ENCODE measurements around the gene TUBAL3. TPM values are rescaled to one million over a fixed set of nuclear protein-coding genes. Genes with fewer than 3 reads are reported as not detected.

The TUBAL3 gene
- total and polyA plus RNA-seq, 9 of the 15 experiments (the other 6 are each of a cell fraction or from before 2014, with no cell fraction given), result 5.5 to 10.1 (median 6.9) TPM

DNA sequence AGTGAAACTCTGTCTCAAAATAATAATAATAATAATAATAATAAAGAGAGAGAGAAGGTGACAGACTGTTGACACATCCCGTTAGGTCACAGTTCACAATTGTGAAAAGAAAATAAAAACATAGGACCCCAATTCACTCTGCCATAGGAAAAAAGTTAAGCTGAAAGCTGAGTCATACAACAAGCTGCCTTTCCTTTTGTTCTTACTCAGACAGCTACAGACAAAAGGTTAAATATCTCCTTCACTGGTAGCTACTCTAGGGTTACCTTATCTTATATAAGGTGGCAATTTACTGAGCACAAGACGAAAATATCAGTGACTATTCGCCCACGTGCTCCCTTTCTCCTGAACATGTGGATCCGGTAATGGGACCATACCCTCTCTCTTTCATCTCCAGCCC, 17.5 kb downstream of the TUBAL3 start:
- no peaks in the 10 kb centered on the region for H3K27me3 ChIP-seq (ENCODE audit: control insufficient read depth in 2 of 2, insufficient read depth in 2 of 2, low read length in 2 of 2)
- H3K27ac ChIP-seq (ENCODE audit: extremely low read depth, low read depth, low read length), result no peak overlapping the region
- BruUV-seq (replicated peaks), result no TSS peak
- CTCF ChIA-PET (ENCODE audit: low intra/inter-chr PET ratio), result no interaction called here
- no peak overlapping the region for H3K4me2 ChIP-seq (ENCODE audit: insufficient read depth, low read length)
- POLR2A ChIA-PET, result no interaction called here
- no peaks in the 10 kb centered on the region for H3K9me1 ChIP-seq (ENCODE audit: control insufficient read depth, insufficient read depth, low read length)
- H3K4me3 ChIP-seq, result no peak overlapping the region
- WGBS (ENCODE audit: insufficient coverage, low coverage, missing lambda C conversion rate), result 71% methylated on average over 5 of the region's 5 CpGs
- TF ChIP-seq CREB1 (IDR thresholded peaks at IDR 0.05) (no peak), CREB1 (CRISPR knock-in tag; IDR thresholded peaks at IDR 0.05) (no peak), GTF2A2 (tag; IDR thresholded peaks at IDR 0.05) (no peak), PCBP1 (IDR thresholded peaks at IDR 0.05; ENCODE audit: low read depth, low read length, poor library complexity, severe bottlenecking) (no peak), TARDBP (IDR thresholded peaks at IDR 0.05) (no peak), ZNF12 (CRISPR knock-in tag; IDR thresholded peaks at IDR 0.05) (no peak), MIER1 (IDR thresholded peaks at IDR 0.05; ENCODE audit: low read depth) (no peak), ELF4 (CRISPR knock-in tag; IDR thresholded peaks at IDR 0.05) (no peak), NR2C1 (IDR thresholded peaks at IDR 0.05) (no peak), NR2C1 (tag; IDR thresholded peaks at IDR 0.05) (no peak)
- TF ChIP-seq, protein P1, sequence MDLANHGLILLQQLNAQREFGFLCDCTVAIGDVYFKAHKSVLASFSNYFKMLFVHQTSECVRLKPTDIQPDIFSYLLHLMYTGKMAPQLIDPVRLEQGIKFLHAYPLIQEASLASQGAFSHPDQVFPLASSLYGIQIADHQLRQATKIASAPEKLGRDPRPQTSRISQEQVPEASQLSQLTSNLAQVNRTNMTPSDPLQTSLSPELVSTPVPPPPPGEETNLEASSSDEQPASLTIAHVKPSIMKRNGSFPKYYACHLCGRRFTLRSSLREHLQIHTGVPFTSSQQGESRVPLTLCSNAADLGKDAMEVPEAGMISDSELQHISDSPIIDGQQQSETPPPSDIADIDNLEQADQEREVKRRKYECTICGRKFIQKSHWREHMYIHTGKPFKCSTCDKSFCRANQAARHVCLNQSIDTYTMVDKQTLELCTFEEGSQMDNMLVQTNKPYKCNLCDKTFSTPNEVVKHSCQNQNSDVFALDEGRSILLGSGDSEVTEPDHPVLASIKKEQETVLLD (IDR thresholded peaks at IDR 0.05), result no peak
- no peak overlapping the region for H2AFZ ChIP-seq (ENCODE audit: low read depth, low read length)
- intact Hi-C loops (cut with micrococcal nuclease), result no loop called here
- in situ Hi-C loops (cut with MboI), result no loop called here
- DNase-seq (ENCODE audit: extremely low read depth in 1 of 4, low spot score in 3 of 4) (no peak), ATAC-seq (no peak), FAIRE-seq (no peak)
- H3K36me3 ChIP-seq (ENCODE audit: control insufficient read depth, insufficient read depth, low read length), result no peaks in the 10 kb centered on the region
- H3K4me1 ChIP-seq (replicated peaks in 1 of 2; ENCODE audit: control insufficient read depth in 2 of 2, insufficient read depth in 2 of 2, low read length in 2 of 2), result no peaks in the 10 kb centered on the region
- no peak overlapping the region for H3K9ac ChIP-seq (ENCODE audit: insufficient read depth in 1 of 2, low read depth in 2 of 2, low read length in 2 of 2)
- peaks cover 2% of the 10 kb centered on the region for H3K9me3 ChIP-seq (replicated peaks; ENCODE audit: control insufficient read depth, insufficient read depth, low read depth, low read length)
- no peaks in the 10 kb centered on the region for H4K20me1 ChIP-seq (replicated peaks; ENCODE audit: control insufficient read depth, insufficient read depth, low read length)
- no peaks in the 10 kb centered on the region for H3K79me2 ChIP-seq (ENCODE audit: control insufficient read depth, insufficient read depth, low read length)

Data from K562 (cell line).